Transverse colon (tissue), 4 donors: ENCODE measurements around the gene TSPAN12. TPM values are rescaled to one million over a fixed set of nuclear protein-coding genes. Genes with fewer than 3 reads are reported as not detected.

Experiments
- DNase-seq: peaks from one replicate; pipeline ENCODE4 v3.0.0-alpha.2; 2019
- H3K27ac ChIP-seq, 4 donors: fragments of 200-600 bp; sonication (generic); 2 replicates each; pipeline ENCODE4 v1.5.1; 2016 to 2018; ENCODE audit warnings: inconsistent platforms in 4 of 4
- H3K27me3 ChIP-seq: fragments of 200-600 bp; sonication (generic); 2 replicates; pipeline ENCODE4 v1.5.1; 2017; ENCODE audit warnings: inconsistent platforms
- H3K36me3 ChIP-seq, 4 donors: fragments of 200-600 bp; sonication (generic); 2 replicates each; pipeline ENCODE4 v1.5.1; 2017 to 2019; ENCODE audit warnings: inconsistent platforms in 4 of 4
- H3K4me1 ChIP-seq, 4 donors: fragments of 200-600 bp; sonication (generic); 2 replicates each; pipeline ENCODE4 v1.5.1; 2017 to 2020; ENCODE audit warnings: inconsistent platforms in 4 of 4
- H3K4me3 ChIP-seq, 4 donors: fragments of 200-600 bp; sonication (generic); 1 replicate in 1 of 4; 2 replicates in 3 of 4; pipeline versions ENCODE4 v1.5.1 to v1.6.1; 2017 to 2019; ENCODE audit warnings: inconsistent platforms in 4 of 4
- H3K9me3 ChIP-seq, 2 donors: fragments of 200-600 bp; sonication (generic); 2 replicates each; pipeline ENCODE4 v1.5.1; 2017 to 2019; ENCODE audit warnings: inconsistent platforms in 2 of 2
- EP300 ChIP-seq: sonication (generic); formaldehyde crosslinking; IDR thresholded peaks from one replicate; pipeline ENCODE4 v1.6.1; 2017; ENCODE audit warnings: antibody characterized with exemption, low read depth
- POLR2A ChIP-seq: fragments of 450-650 bp; IDR thresholded peaks from one replicate; pipeline ENCODE4 v1.6.1; 2016; ENCODE audit warnings: antibody characterized with exemption, mild to moderate bottlenecking, moderate library complexity
- POLR2AphosphoS5 ChIP-seq, 3 donors: sonication (generic); formaldehyde crosslinking; IDR thresholded peaks; one replicate each; pipeline ENCODE4 v1.6.1; 2016; ENCODE audit warnings: antibody characterized with exemption in 3 of 3
- WGBS, 2 donors: methylation state at CpG; one replicate each; pipeline ENCODE4 v1.1.5; 2018; ENCODE audit warnings: low coverage in 1 of 2; 5-methylcytosine and 5-hydroxymethylcytosine counted together
- in situ Hi-C, 4 donors: fragments of 200-750 bp; cut with MboI; loops; one replicate each; pipeline versions ENCODE4 v1.15.0 to v1.15.1; 2017; ENCODE audit warnings: low sequenced_read_pairs in 3 of 4, low pct_ligation_motif_present in 1 of 4, low pct_unique_long_range_greater_than_20kb in 1 of 4
- intact Hi-C: fragments of 100-400 bp; cut with DNase I; formaldehyde crosslinking; loops from one replicate; pipeline ENCODE4 v1.15.1; 2023; ENCODE audit warnings: low total_unique reads
- total RNA-seq, 4 donors: library from RNA; depleted of rRNA; stranded (reverse); fragments of >200 nt; gene quantifications; one replicate each; pipeline ENCODE4 v1.1.0, GENCODE V29; 2016
- TF ChIP-seq, protein P1 (sequence below), 5 experiments: fragments of 200-600 bp in 3 of 5; fragments of 450-650 bp in 2 of 5; sonication (generic) in 3 of 5; IDR thresholded peaks; 1 replicate in 2 of 5; 2 replicates in 3 of 5; pipeline ENCODE4 v1.5.1; 2016 to 2017; ENCODE audit warnings: antibody characterized with exemption in 5 of 5, inconsistent platforms in 3 of 5, mild to moderate bottlenecking in 2 of 5, moderate library complexity in 1 of 5

Gene TSPAN12
- total RNA-seq, 4 donors from 2014 or later = 34.9 to 55.6 (median 39.5) TPM

DNA sequence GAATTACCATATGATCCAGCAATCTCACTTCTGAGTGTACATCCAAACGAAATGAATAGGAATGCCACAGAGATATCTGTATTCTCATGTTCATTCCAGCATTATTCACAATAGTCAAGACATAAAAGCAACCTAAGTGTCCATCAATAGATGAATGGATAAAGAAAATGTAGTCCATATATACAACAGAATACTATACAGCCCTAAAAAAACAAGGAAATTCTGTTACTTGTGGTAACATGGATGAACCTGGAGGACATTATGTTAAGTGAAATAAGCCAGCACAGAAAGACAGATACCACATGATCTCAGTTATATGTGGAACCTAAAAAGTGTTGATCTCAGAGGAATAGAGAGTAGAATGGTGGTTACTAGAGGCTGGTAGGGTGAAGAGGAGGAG, 26.7 kb downstream of the TSPAN12 start:
- Histone ChIP-seq H3K4me3 (no peak overlapping the region), H3K27me3 (no peaks in the 10 kb centered on the region), H3K36me3 (no peaks in the 10 kb centered on the region), H3K27ac (no peak overlapping the region), H3K4me1 (no peaks in the 10 kb centered on the region), H3K9me3 (no peaks in the 10 kb centered on the region)
- in situ Hi-C loops (no loop called here), intact Hi-C loops (no loop called here)
- DNase-seq = no peak
- WGBS, 2 donors = 80 to 84% methylated on average over 1 of the region's 1 CpG
- TF ChIP-seq, protein P1, sequence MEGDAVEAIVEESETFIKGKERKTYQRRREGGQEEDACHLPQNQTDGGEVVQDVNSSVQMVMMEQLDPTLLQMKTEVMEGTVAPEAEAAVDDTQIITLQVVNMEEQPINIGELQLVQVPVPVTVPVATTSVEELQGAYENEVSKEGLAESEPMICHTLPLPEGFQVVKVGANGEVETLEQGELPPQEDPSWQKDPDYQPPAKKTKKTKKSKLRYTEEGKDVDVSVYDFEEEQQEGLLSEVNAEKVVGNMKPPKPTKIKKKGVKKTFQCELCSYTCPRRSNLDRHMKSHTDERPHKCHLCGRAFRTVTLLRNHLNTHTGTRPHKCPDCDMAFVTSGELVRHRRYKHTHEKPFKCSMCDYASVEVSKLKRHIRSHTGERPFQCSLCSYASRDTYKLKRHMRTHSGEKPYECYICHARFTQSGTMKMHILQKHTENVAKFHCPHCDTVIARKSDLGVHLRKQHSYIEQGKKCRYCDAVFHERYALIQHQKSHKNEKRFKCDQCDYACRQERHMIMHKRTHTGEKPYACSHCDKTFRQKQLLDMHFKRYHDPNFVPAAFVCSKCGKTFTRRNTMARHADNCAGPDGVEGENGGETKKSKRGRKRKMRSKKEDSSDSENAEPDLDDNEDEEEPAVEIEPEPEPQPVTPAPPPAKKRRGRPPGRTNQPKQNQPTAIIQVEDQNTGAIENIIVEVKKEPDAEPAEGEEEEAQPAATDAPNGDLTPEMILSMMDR (IDR thresholded peaks at IDR 0.05) = no peak
- TF ChIP-seq POLR2AphosphoS5 (IDR thresholded peaks at IDR 0.05) (no peak), EP300 (no peak), POLR2A (no peak)

DNA sequence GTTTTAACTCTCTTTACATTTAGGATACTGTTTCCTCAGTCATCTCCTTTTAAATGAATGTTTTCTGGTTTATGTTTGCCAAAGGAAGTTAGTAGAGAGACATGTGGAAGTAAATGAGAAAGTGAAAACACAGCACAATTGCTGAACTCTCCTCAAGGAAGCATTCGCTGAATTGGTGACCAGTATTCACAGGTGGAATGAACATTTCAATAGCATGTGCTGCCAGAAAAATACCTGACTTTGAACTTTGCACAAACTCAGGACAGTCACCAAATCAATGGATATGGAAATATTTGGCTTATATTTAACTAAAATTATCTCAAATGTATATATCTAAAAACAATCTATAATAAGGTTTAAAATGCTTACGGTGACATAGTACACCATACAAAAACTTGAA, 28.5 kb downstream of the TSPAN12 start:
- Histone ChIP-seq H3K27me3 (no peaks in the 10 kb centered on the region), H3K27ac (no peak overlapping the region), H3K4me3 (no peak overlapping the region), H3K36me3 (no peaks in the 10 kb centered on the region), H3K9me3 (no peaks in the 10 kb centered on the region), H3K4me1 (peaks cover 0 to 11% (median 0%) of the 10 kb centered on the region in 4 donors)
- no peak for TF ChIP-seq POLR2AphosphoS5 (IDR thresholded peaks at IDR 0.05)
- no peak for TF ChIP-seq EP300
- TF ChIP-seq, protein P1 (IDR thresholded peaks at IDR 0.05) = no peak
- TF ChIP-seq POLR2A = no peak
- no peak for DNase-seq
- in situ Hi-C loops (no loop called here), intact Hi-C loops (no loop called here)
- 52 to 55% methylated on average over 2 of the region's 2 CpGs for WGBS, 2 donors

DNA sequence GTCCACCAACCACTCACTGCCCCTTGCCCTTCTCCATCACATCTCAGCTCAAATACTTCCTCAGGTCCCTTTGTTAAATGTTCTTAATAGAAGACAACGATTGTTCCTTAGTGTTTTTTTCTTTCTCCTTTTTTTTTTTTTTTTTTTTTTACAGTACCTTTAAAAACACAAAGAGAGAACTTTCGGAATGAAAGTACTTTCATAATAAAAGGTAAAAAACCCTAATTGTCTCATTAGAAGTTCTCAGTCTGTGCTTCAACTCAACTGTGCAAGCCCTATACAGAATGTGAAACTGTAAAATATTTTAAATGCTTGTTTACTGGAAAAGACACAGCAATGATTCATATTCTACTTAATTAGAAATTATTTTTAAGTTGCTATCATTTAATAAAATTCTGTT, 29.4 kb downstream of the TSPAN12 start:
- Histone ChIP-seq H3K4me1 (peaks cover 0 to 11% (median 0%) of the 10 kb centered on the region in 4 donors), H3K9me3 (no peaks in the 10 kb centered on the region), H3K27me3 (no peaks in the 10 kb centered on the region), H3K4me3 (no peak overlapping the region), H3K27ac (no peak overlapping the region), H3K36me3 (no peaks in the 10 kb centered on the region)
- no peak for DNase-seq
- TF ChIP-seq EP300 = no peak
- TF ChIP-seq, protein P1 (IDR thresholded peaks at IDR 0.05) = no peak
- TF ChIP-seq POLR2A = no peak
- TF ChIP-seq POLR2AphosphoS5 (IDR thresholded peaks at IDR 0.05) = no peak
- intact Hi-C loops = no loop called here
- WGBS, 2 donors = 77 to 84% methylated on average over 2 of the region's 2 CpGs
- in situ Hi-C loops = no loop called here

DNA sequence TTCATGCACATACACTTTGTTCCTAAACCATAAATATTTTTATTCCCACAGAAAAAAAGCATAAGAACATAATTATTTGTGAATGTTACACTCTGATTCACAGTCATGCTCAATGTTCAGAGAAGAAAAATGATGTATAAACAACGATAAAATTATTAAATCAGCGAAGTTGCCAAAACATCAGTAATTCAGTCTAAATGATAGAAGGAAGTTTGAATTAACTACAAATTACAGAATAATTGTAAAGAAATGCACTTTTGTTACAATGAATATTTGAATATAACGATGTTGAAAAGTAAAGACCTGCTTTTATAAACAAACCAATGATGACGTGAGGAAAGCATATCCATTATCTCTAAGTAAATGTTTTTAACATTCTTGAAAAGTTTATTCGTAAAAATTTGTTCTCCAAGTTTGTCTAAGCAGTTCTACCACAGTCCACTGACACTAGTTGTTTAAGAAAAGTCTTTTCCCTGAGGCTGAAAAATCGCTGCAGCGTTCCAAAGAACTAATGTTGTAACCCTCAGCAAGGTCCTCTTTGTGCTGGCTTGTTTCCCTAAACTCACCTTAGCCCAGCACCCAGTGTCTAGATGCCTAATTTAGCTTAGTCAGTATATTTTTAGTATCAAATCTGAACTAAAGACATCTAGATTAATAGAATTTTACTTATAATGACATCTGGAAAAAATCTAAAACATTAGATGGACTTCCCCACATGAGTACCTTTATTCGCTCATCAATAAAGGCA, 30.4 kb downstream of the TSPAN12 start:
- intact Hi-C loops = no loop called here
- 73 to 81% methylated on average over 8 of the region's 8 CpGs for WGBS, 2 donors
- Histone ChIP-seq H3K27me3 (no peaks in the 10 kb centered on the region), H3K27ac (no peak overlapping the region), H3K9me3 (no peaks in the 10 kb centered on the region), H3K36me3 (no peaks in the 10 kb centered on the region), H3K4me1 (peaks cover 0 to 11% (median 0%) of the 10 kb centered on the region in 4 donors), H3K4me3 (no peak overlapping the region)
- no peak for DNase-seq
- in situ Hi-C loops = no loop called here
- TF ChIP-seq, protein P1 (IDR thresholded peaks at IDR 0.05) = no peak
- TF ChIP-seq POLR2AphosphoS5 (IDR thresholded peaks at IDR 0.05) (no peak), POLR2A (no peak), EP300 (no peak)
